Stimulated activated CD8-positive, alpha-beta memory T cell treated with anti-CD3 and anti-CD28 coated beads, Interleukin-15, amount 100 ng/mL, for 48 hours (primary cell): Measurements from ENCODE around the gene RBBP8NL.

Source experiments
- DNase-seq, 2 donors: peaks; one replicate each; pipeline ENCODE4 v3.0.0-alpha.2; 2020; ENCODE audit warnings: low read depth in 2 of 2

The RBBP8NL gene

GRCh38 chr20:62427172-62428001, at the start of gene RBBP8NL:
Gene RBBP8NL, minus strand, starts transcription at chr20:62427539. Its CDS starts 7,892 bp downstream, at chr20:62419647.
- no peak for DNase-seq

- DNase-seq = no peak
These were observed 48.9 kb upstream of the RBBP8NL start for GRCh38 chr20:62476056-62476838.

- no peak for DNase-seq
These were observed 48.4 kb upstream of the RBBP8NL start, which contains the start of gene GATA5 for GRCh38 chr20:62475772-62476055. Gene GATA5, minus strand, starts transcription at chr20:62475995. Its CDS starts 474 bp downstream, at chr20:62475521.

GRCh38 chr20:62475027-62475771, 47.9 kb upstream of the RBBP8NL start:
- DNase-seq = no peak

- no peak for DNase-seq
These were observed 47.3 kb upstream of the RBBP8NL start for GRCh38 chr20:62474604-62475026.

- no peak for DNase-seq
These were observed 46.6 kb upstream of the RBBP8NL start for GRCh38 chr20:62473717-62474603.

GRCh38 chr20:62472941-62473585, 45.7 kb upstream of the RBBP8NL start:
- no peak for DNase-seq

GRCh38 chr20:62472138-62472940, 45.0 kb upstream of the RBBP8NL start:
- DNase-seq = no peak

GRCh38 chr20:62470459-62470858, 43.1 kb upstream of the RBBP8NL start:
- no peak for DNase-seq

GRCh38 chr20:62470001-62470400, 42.7 kb upstream of the RBBP8NL start:
- DNase-seq = no peak

GRCh38 chr20:62469352-62469751, 42.0 kb upstream of the RBBP8NL start:
- DNase-seq = no peak

- DNase-seq = no peak
These were observed 39.6 kb upstream of the RBBP8NL start for GRCh38 chr20:62466806-62467537.

GRCh38 chr20:62466072-62466760, 38.9 kb upstream of the RBBP8NL start:
- DNase-seq = no peak

GRCh38 chr20:62464990-62465389, 37.7 kb upstream of the RBBP8NL start:
- no peak for DNase-seq

- no peak for DNase-seq
These were observed 37.1 kb upstream of the RBBP8NL start for GRCh38 chr20:62464425-62464770.

- DNase-seq = no peak
These were observed 36.5 kb upstream of the RBBP8NL start for GRCh38 chr20:62463651-62464424.

- no peak for DNase-seq
These were observed 35.7 kb upstream of the RBBP8NL start for GRCh38 chr20:62462976-62463592.
